H9 (cell line): Measurements from ENCODE around the gene ALDH1A3. TPM values are rescaled to one million over a fixed set of nuclear protein-coding genes. Genes with fewer than 3 reads are reported as not detected.

ENCODE experiments used
- DNase-seq: peaks from one replicate; pipeline ENCODE4 v3.0.0-alpha.2; 2017
- H2AFZ ChIP-seq: one replicate; pipeline ENCODE4 v1.6.1; 2013; ENCODE audit warnings: mild to moderate bottlenecking, low read length, control low read depth, moderate library complexity
- H2AK5ac ChIP-seq: 2 replicates; pipeline ENCODE4 v1.6.1; 2013; ENCODE audit warnings: low read length, control low read depth, mixed read lengths; ENCODE audit not compliant: insufficient read length
- H2BK120ac ChIP-seq: one replicate; pipeline ENCODE4 v1.6.1; 2013; ENCODE audit warnings: low read depth, mild to moderate bottlenecking, low read length, control low read depth, inconsistent platforms; ENCODE audit not compliant: poor library complexity, severe bottlenecking
- H2BK12ac ChIP-seq: 2 replicates; pipeline ENCODE4 v1.6.1; 2013; ENCODE audit warnings: low read length, control low read depth, mixed read lengths, low read depth; ENCODE audit not compliant: insufficient read length
- H2BK15ac ChIP-seq: 2 replicates; pipeline ENCODE4 v1.6.1; 2013; ENCODE audit warnings: low read depth, low read length, control low read depth
- H2BK20ac ChIP-seq: one replicate; pipeline ENCODE4 v1.6.1; 2013; ENCODE audit warnings: low read depth, mild to moderate bottlenecking, low read length, control low read depth, inconsistent platforms; ENCODE audit not compliant: poor library complexity, severe bottlenecking
- H2BK5ac ChIP-seq: 2 replicates; pipeline ENCODE4 v1.6.1; 2013; ENCODE audit warnings: low read length, control low read depth, mixed read lengths; ENCODE audit not compliant: insufficient read length
- H3K14ac ChIP-seq: 2 replicates; pipeline ENCODE4 v1.6.1; 2013; ENCODE audit warnings: low read length, control low read depth; ENCODE audit not compliant: insufficient read depth
- H3K18ac ChIP-seq: 2 replicates; pipeline ENCODE4 v1.6.1; 2013; ENCODE audit warnings: low read depth, mild to moderate bottlenecking, mixed read lengths, low read length, control low read depth; ENCODE audit not compliant: insufficient read length
- H3K23ac ChIP-seq: 2 replicates; pipeline ENCODE4 v1.6.1; 2013; ENCODE audit warnings: low read length, control low read depth, mixed read lengths, low read depth; ENCODE audit not compliant: insufficient read length
- H3K23me2 ChIP-seq: 2 replicates; pipeline ENCODE4 v1.6.1; 2013; ENCODE audit warnings: low read depth, mild to moderate bottlenecking, mixed read lengths, low read length, control low read depth; ENCODE audit not compliant: insufficient read length, poor library complexity, severe bottlenecking
- H3K27ac ChIP-seq: 2 replicates; pipeline ENCODE4 v1.5.1; 2013; ENCODE audit warnings: low read length, control low read depth, mixed read lengths, low read depth; ENCODE audit not compliant: insufficient read length
- H3K27me3 ChIP-seq: 2 replicates; pipeline ENCODE4 v1.6.1; 2013; ENCODE audit warnings: low read length, control low read depth, inconsistent platforms; ENCODE audit not compliant: insufficient read depth
- H3K4ac ChIP-seq: 2 replicates; pipeline ENCODE4 v1.6.1; 2013; ENCODE audit warnings: low read depth, mild to moderate bottlenecking, control low read depth, inconsistent platforms, low read length, moderate library complexity
- H3K4me1 ChIP-seq: 2 replicates; pipeline ENCODE4 v1.6.1; 2013; ENCODE audit warnings: low read length, control low read depth, inconsistent platforms; ENCODE audit not compliant: insufficient read depth
- H3K4me2 ChIP-seq: 2 replicates; pipeline ENCODE4 v1.6.1; 2013; ENCODE audit warnings: low read length, control low read depth, mixed read lengths; ENCODE audit not compliant: insufficient read length, insufficient read depth
- H3K56ac ChIP-seq: 2 replicates; pipeline ENCODE4 v1.6.1; 2013; ENCODE audit warnings: low read depth, mild to moderate bottlenecking, mixed read lengths, low read length, control low read depth; ENCODE audit not compliant: insufficient read length
- H3K79me1 ChIP-seq: 2 replicates; pipeline ENCODE4 v1.6.1; 2013; ENCODE audit warnings: low read depth, mild to moderate bottlenecking, moderate library complexity, low read length, control low read depth, inconsistent platforms; ENCODE audit not compliant: insufficient read depth, poor library complexity, severe bottlenecking
- H3K79me2 ChIP-seq: 2 replicates; pipeline ENCODE4 v1.6.1; 2013; ENCODE audit warnings: low read length, control low read depth, inconsistent platforms; ENCODE audit not compliant: insufficient read depth
- H3K9ac ChIP-seq: 2 replicates; pipeline ENCODE4 v1.6.1; 2013; ENCODE audit warnings: low read length, control low read depth, mixed read lengths; ENCODE audit not compliant: insufficient read length; ENCODE audit errors: extremely low read depth
- H3K9me3 ChIP-seq: one replicate; pipeline ENCODE4 v1.6.1; 2013; ENCODE audit warnings: low read depth, low read length, inconsistent platforms; ENCODE audit not compliant: control insufficient read depth
- H3T11ph ChIP-seq: one replicate; pipeline ENCODE4 v1.6.1; 2013; ENCODE audit warnings: mild to moderate bottlenecking, low read length, control low read depth, inconsistent platforms
- H4K20me1 ChIP-seq: one replicate; pipeline ENCODE4 v1.6.1; 2013; ENCODE audit not compliant: control insufficient read depth, insufficient read length, insufficient read depth
- H4K5ac ChIP-seq: 2 replicates; pipeline ENCODE4 v1.6.1; 2013; ENCODE audit warnings: low read depth, mild to moderate bottlenecking, mixed read lengths, low read length, control low read depth; ENCODE audit not compliant: insufficient read length
- H4K8ac ChIP-seq: replicated peaks from 2 replicates; pipeline ENCODE4 v1.6.1; 2013; ENCODE audit warnings: low read length, control low read depth, mixed read lengths, low read depth; ENCODE audit not compliant: insufficient read length
- H4K91ac ChIP-seq: 2 replicates; pipeline ENCODE4 v1.6.1; 2013; ENCODE audit warnings: low read depth, mild to moderate bottlenecking, moderate library complexity, mixed read lengths, low read length, control low read depth; ENCODE audit not compliant: insufficient read length
- H3K27ac Mint-ChIP-seq, 3 experiments: 2 replicates in 2 of 3; 3 replicates in 1 of 3; pipeline ENCODE4 v1.8.0; 2020 to 2021; ENCODE audit warnings: mixed read lengths in 3 of 3, mild to moderate bottlenecking in 1 of 3, moderate library complexity in 1 of 3
- H3K27me3 Mint-ChIP-seq: 2 replicates; pipeline ENCODE4 v1.8.0; 2021; ENCODE audit warnings: low read depth, mild to moderate bottlenecking, moderate library complexity, mixed read lengths
- H3K36me3 Mint-ChIP-seq, 3 experiments: 2 replicates in 2 of 3; 3 replicates in 1 of 3; pipeline ENCODE4 v1.8.0; 2020 to 2021; ENCODE audit warnings: low read depth in 3 of 3, mixed read lengths in 3 of 3; ENCODE audit not compliant: insufficient read depth in 1 of 3
- H3K4me1 Mint-ChIP-seq, 2 experiments: 2 replicates each; pipeline ENCODE4 v1.8.0; 2020; ENCODE audit warnings: mixed read lengths in 2 of 2
- H3K4me3 Mint-ChIP-seq, 2 experiments: 2 replicates in 1 of 2; 3 replicates in 1 of 2; pipeline ENCODE4 v1.8.0; 2020 to 2021; ENCODE audit warnings: mild to moderate bottlenecking in 2 of 2, mixed read lengths in 2 of 2, moderate library complexity in 1 of 2
- H3K9me3 Mint-ChIP-seq, 2 experiments: 2 replicates in 1 of 2; 3 replicates in 1 of 2; pipeline ENCODE4 v1.8.0; 2020; ENCODE audit warnings: mild to moderate bottlenecking in 2 of 2, mixed read lengths in 2 of 2, moderate library complexity in 1 of 2
- WGBS: extraction: QIAGEN DNeasy Blood & Tissue Kit; methylation state at CpG from one replicate; pipeline ENCODE4 v1.1.7; 2013; ENCODE audit warnings: missing lambda C conversion rate, low lambda C conversion rate, mixed read lengths; ENCODE audit not compliant: insufficient read length; ENCODE audit errors: extremely low coverage; 5-methylcytosine and 5-hydroxymethylcytosine counted together
- total RNA-seq: library from RNA; stranded (reverse); gene quantifications from 2 replicates; pipeline ENCODE4 v1.2.1, GENCODE V29; 2021
- TF ChIP-seq, protein P1 (sequence below): fragments of 200-600 bp; sonication (generic); conservative IDR thresholded peaks from 3 replicates; pipeline ENCODE4 v1.8.0; 2021; ENCODE audit warnings: antibody characterized with exemption, mild to moderate bottlenecking

Gene ALDH1A3
- total RNA-seq, 1 experiment from 2014 or later = 9.2 TPM

DNA sequence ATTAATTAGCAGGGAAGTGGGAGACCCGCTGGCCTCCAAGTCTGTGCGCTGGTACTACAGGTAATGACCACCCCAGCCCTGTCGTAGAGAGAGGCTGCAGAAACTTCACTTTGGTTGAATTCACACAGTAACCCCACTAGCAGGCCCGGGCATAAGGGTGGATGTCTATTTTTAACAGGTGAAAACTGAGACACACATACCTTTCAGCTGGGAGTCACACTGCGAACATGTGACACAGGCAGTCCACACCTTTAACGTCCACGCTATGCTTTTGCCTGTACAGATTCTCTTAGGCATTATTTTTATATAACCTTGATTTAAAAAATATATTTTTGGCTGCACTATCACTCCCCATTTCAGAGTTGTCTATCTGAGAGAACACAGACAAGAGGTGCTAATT is 43.4 kb downstream of the ALDH1A3 start:
- peaks cover 6 to 8% of the 10 kb centered on the region in 2 experiments; a peak in 3 of 4 replicates for H3K4me1 Mint-ChIP-seq
- Histone ChIP-seq H4K91ac (no peak overlapping the region), H3K4me1 (no peaks in the 10 kb centered on the region), H3K56ac (no peak overlapping the region), H2AFZ (no peak overlapping the region), H3K23ac (no peak overlapping the region), H2BK120ac (no peak overlapping the region), H3K4ac (no peak overlapping the region), H3K23me2 (peaks cover 12% of the 10 kb centered on the region), H3K79me1 (no peaks in the 10 kb centered on the region), H3K9me3 (no peaks in the 10 kb centered on the region), H3K18ac (no peak overlapping the region), H2BK12ac (no peak overlapping the region), H3T11ph (no peak overlapping the region), H3K9ac (no peak overlapping the region), H3K14ac (no peak overlapping the region), H4K5ac (no peak overlapping the region), H4K8ac (no peak overlapping the region), H3K79me2 (no peaks in the 10 kb centered on the region), H3K4me2 (no peak overlapping the region), H2BK20ac (no peak overlapping the region), H2AK5ac (no peak overlapping the region), H2BK15ac (no peak overlapping the region), H3K27ac (no peak overlapping the region), H4K20me1 (no peaks in the 10 kb centered on the region), H2BK5ac (no peak overlapping the region), H3K27me3 (peaks cover 28% of the 10 kb centered on the region)
- no CpG with 5 or more reads among the region's 7 CpGs for WGBS
- H3K4me3 Mint-ChIP-seq = no peak overlapping the region
- DNase-seq = no peak
- no peaks in the 10 kb centered on the region; a peak in 1 of 5 replicates for H3K9me3 Mint-ChIP-seq
- H3K36me3 Mint-ChIP-seq = no peaks in the 10 kb centered on the region; a peak in 1 of 7 replicates
- H3K27ac Mint-ChIP-seq = no peak overlapping the region
- TF ChIP-seq, protein P1, sequence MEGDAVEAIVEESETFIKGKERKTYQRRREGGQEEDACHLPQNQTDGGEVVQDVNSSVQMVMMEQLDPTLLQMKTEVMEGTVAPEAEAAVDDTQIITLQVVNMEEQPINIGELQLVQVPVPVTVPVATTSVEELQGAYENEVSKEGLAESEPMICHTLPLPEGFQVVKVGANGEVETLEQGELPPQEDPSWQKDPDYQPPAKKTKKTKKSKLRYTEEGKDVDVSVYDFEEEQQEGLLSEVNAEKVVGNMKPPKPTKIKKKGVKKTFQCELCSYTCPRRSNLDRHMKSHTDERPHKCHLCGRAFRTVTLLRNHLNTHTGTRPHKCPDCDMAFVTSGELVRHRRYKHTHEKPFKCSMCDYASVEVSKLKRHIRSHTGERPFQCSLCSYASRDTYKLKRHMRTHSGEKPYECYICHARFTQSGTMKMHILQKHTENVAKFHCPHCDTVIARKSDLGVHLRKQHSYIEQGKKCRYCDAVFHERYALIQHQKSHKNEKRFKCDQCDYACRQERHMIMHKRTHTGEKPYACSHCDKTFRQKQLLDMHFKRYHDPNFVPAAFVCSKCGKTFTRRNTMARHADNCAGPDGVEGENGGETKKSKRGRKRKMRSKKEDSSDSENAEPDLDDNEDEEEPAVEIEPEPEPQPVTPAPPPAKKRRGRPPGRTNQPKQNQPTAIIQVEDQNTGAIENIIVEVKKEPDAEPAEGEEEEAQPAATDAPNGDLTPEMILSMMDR = no peak
- peaks cover 78% of the 10 kb centered on the region for H3K27me3 Mint-ChIP-seq
